ENCODE measurements around the gene PRKCE.

PRKCE gene

DNA sequence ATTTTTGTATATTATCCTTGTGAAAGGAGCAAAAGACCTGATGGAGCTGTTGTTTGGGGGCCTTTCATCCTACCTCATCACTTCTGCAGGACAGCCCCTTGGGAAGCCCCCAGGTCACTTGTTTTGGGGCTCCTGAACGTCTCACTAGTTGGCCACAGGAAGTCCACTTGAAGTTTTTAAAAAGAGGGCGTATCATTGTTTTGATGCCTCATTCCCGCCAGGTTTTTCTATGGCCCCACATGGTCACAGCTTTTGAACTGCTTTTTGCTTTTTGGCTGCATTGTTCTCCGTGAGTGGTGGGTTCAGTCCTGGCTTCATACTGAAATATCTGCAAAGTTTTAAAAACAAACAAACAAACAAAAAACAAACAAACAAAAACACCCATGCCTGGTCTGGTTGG is 216.3 kb downstream of the PRKCE start:
- Histone ChIP-seq H2BK15ac (replicated peaks; ENCODE audit: low read depth) (no peak overlapping the region), H3K23ac (ENCODE audit: low read length) (no peak overlapping the region), H3K4ac (ENCODE audit: low read depth, low read length) (no peak overlapping the region), H3K4me3 (ENCODE audit: low read length) (no peak overlapping the region), H3K79me2 (ENCODE audit: control insufficient read depth, insufficient read depth, low read length) (no peaks in the 10 kb centered on the region), H3K56ac (ENCODE audit: low read length) (no peak overlapping the region), H3K27me3 (ENCODE audit: insufficient read depth, low read length, poor library complexity) (no peaks in the 10 kb centered on the region), H3K4me1 (ENCODE audit: control insufficient read depth, low read depth, low read length) (no peaks in the 10 kb centered on the region), H3K79me1 (ENCODE audit: low read length) (no peaks in the 10 kb centered on the region), H3K36me3 (ENCODE audit: control insufficient read depth, insufficient read depth, low read length) (no peaks in the 10 kb centered on the region), H4K5ac (ENCODE audit: low read length) (no peak overlapping the region), H3K9ac (ENCODE audit: low read length) (no peak overlapping the region), H2AK5ac (ENCODE audit: low read length) (no peak overlapping the region), H3K4me2 (ENCODE audit: low read length) (no peak overlapping the region), H2BK5ac (ENCODE audit: low read length) (no peak overlapping the region), H4K8ac (ENCODE audit: low read depth, low read length) (no peak overlapping the region), H3K18ac (ENCODE audit: low read length) (no peak overlapping the region), H3K27ac (ENCODE audit: low read depth, low read length) (no peak overlapping the region), H2BK120ac (ENCODE audit: low read depth, low read length) (no peak overlapping the region)
- no CpG with 5 or more reads among the region's 4 CpGs for WGBS (ENCODE audit: extremely low coverage, insufficient coverage, low lambda C conversion rate)
- no peak for DNase-seq

GRCh38 chr2:45869165-45869501 is 217.7 kb downstream of the PRKCE start:
- Histone ChIP-seq H3K56ac (ENCODE audit: low read length) (no peak overlapping the region), H4K5ac (ENCODE audit: low read length) (no peak overlapping the region), H3K27me3 (ENCODE audit: insufficient read depth, low read length, poor library complexity) (no peaks in the 10 kb centered on the region), H3K4me2 (ENCODE audit: low read length) (no peak overlapping the region), H3K36me3 (ENCODE audit: control insufficient read depth, insufficient read depth, low read length) (no peaks in the 10 kb centered on the region), H3K23ac (ENCODE audit: low read length) (no peak overlapping the region), H3K4ac (ENCODE audit: low read depth, low read length) (no peak overlapping the region), H3K79me2 (ENCODE audit: control insufficient read depth, insufficient read depth, low read length) (no peaks in the 10 kb centered on the region), H2BK5ac (ENCODE audit: low read length) (no peak overlapping the region), H3K9ac (ENCODE audit: low read length) (no peak overlapping the region), H3K79me1 (ENCODE audit: low read length) (no peaks in the 10 kb centered on the region), H3K27ac (ENCODE audit: low read depth, low read length) (no peak overlapping the region), H2BK15ac (replicated peaks; ENCODE audit: low read depth) (no peak overlapping the region), H2BK120ac (ENCODE audit: low read depth, low read length) (no peak overlapping the region), H3K4me1 (ENCODE audit: control insufficient read depth, low read depth, low read length) (no peaks in the 10 kb centered on the region), H4K8ac (ENCODE audit: low read depth, low read length) (no peak overlapping the region), H3K4me3 (ENCODE audit: low read length) (no peak overlapping the region), H2AK5ac (ENCODE audit: low read length) (no peak overlapping the region), H3K18ac (ENCODE audit: low read length) (no peak overlapping the region)
- no peak for DNase-seq
- no CpG with 5 or more reads among the region's 4 CpGs for WGBS (ENCODE audit: extremely low coverage, insufficient coverage, low lambda C conversion rate)

GRCh38 chr2:45871025-45871424 is 219.6 kb downstream of the PRKCE start:
- no CpG with 5 or more reads among the region's 3 CpGs for WGBS (ENCODE audit: extremely low coverage, insufficient coverage, low lambda C conversion rate)
- H2BK5ac ChIP-seq (ENCODE audit: low read length), result no peak overlapping the region
- no peak for DNase-seq
- no peaks in the 10 kb centered on the region for H3K79me1 ChIP-seq (ENCODE audit: low read length)
- no peaks in the 10 kb centered on the region for H3K4me1 ChIP-seq (ENCODE audit: control insufficient read depth, low read depth, low read length)
- no peak overlapping the region for H3K18ac ChIP-seq (ENCODE audit: low read length)
- H2BK15ac ChIP-seq (replicated peaks; ENCODE audit: low read depth), result no peak overlapping the region
- no peak overlapping the region for H3K27ac ChIP-seq (ENCODE audit: low read depth, low read length)
- no peak overlapping the region for H2BK120ac ChIP-seq (ENCODE audit: low read depth, low read length)
- no peaks in the 10 kb centered on the region for H3K36me3 ChIP-seq (ENCODE audit: control insufficient read depth, insufficient read depth, low read length)
- H3K9ac ChIP-seq (ENCODE audit: low read length), result no peak overlapping the region
- H3K23ac ChIP-seq (ENCODE audit: low read length), result no peak overlapping the region
- H4K8ac ChIP-seq (ENCODE audit: low read depth, low read length), result no peak overlapping the region
- H3K79me2 ChIP-seq (ENCODE audit: control insufficient read depth, insufficient read depth, low read length), result no peaks in the 10 kb centered on the region
- H3K56ac ChIP-seq (ENCODE audit: low read length), result no peak overlapping the region
- no peak overlapping the region for H3K4me2 ChIP-seq (ENCODE audit: low read length)
- H2AK5ac ChIP-seq (ENCODE audit: low read length), result no peak overlapping the region
- no peak overlapping the region for H4K5ac ChIP-seq (ENCODE audit: low read length)
- H3K4me3 ChIP-seq (ENCODE audit: low read length), result no peak overlapping the region
- H3K4ac ChIP-seq (ENCODE audit: low read depth, low read length), result no peak overlapping the region
- no peaks in the 10 kb centered on the region for H3K27me3 ChIP-seq (ENCODE audit: insufficient read depth, low read length, poor library complexity)

DNA sequence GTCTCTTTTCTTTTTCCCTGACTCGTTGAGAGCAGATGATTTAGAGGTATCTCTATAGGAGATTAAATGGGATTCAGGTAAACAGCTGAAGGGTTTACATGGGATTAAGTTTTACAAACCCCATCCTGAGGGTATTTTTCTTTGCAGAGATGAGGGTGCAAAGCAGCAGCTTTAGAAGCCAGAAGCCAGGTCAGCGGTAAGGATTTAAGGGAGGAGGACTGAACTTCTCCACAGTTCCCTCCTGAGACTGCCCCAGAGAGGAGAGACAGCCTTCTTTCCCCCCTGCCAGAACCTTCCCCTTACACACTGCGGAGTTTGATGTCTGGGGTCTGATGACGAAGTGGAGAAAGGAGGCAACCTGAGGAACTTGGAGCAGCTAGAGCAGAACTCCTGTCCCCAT is 220.1 kb downstream of the PRKCE start:
- no peak overlapping the region for H4K5ac ChIP-seq (ENCODE audit: low read length)
- DNase-seq, result no peak
- no peaks in the 10 kb centered on the region for H3K27me3 ChIP-seq (ENCODE audit: insufficient read depth, low read length, poor library complexity)
- H3K4me2 ChIP-seq (ENCODE audit: low read length), result no peak overlapping the region
- H3K4ac ChIP-seq (ENCODE audit: low read depth, low read length), result no peak overlapping the region
- no peak overlapping the region for H3K18ac ChIP-seq (ENCODE audit: low read length)
- H3K27ac ChIP-seq (ENCODE audit: low read depth, low read length), result no peak overlapping the region
- no peaks in the 10 kb centered on the region for H3K79me2 ChIP-seq (ENCODE audit: control insufficient read depth, insufficient read depth, low read length)
- H3K36me3 ChIP-seq (ENCODE audit: control insufficient read depth, insufficient read depth, low read length), result no peaks in the 10 kb centered on the region
- H3K56ac ChIP-seq (ENCODE audit: low read length), result no peak overlapping the region
- no peak overlapping the region for H2BK120ac ChIP-seq (ENCODE audit: low read depth, low read length)
- H3K23ac ChIP-seq (ENCODE audit: low read length), result no peak overlapping the region
- no peak overlapping the region for H3K9ac ChIP-seq (ENCODE audit: low read length)
- no CpG with 5 or more reads among the region's 4 CpGs for WGBS (ENCODE audit: extremely low coverage, insufficient coverage, low lambda C conversion rate)
- H2AK5ac ChIP-seq (ENCODE audit: low read length), result no peak overlapping the region
- no peak overlapping the region for H3K4me3 ChIP-seq (ENCODE audit: low read length)
- H4K8ac ChIP-seq (ENCODE audit: low read depth, low read length), result no peak overlapping the region
- no peaks in the 10 kb centered on the region for H3K79me1 ChIP-seq (ENCODE audit: low read length)
- no peaks in the 10 kb centered on the region for H3K4me1 ChIP-seq (ENCODE audit: control insufficient read depth, low read depth, low read length)
- H2BK15ac ChIP-seq (replicated peaks; ENCODE audit: low read depth), result no peak overlapping the region
- H2BK5ac ChIP-seq (ENCODE audit: low read length), result no peak overlapping the region

DNA sequence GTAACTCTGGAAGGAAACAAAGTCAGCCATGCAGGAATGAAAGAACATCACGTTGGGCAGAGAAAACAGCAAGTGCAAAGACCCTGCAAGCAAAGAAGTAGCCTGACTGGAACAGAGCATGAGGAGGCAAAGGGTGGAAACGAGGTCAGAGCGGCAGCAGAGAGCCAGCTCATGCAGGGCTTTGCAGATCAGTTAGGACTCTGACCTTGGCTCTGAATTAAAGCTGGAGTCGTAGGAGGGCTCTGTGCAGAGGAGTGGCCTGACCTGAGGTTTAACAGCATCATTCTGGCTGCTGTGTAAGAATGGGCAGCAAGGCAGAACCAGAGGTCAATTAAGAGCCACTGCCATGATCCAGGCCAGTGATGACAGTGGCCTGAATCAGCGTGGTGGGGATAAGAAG is 220.7 kb downstream of the PRKCE start:
- H3K18ac ChIP-seq (ENCODE audit: low read length), result no peak overlapping the region
- H3K56ac ChIP-seq (ENCODE audit: low read length), result no peak overlapping the region
- no peak overlapping the region for H2BK15ac ChIP-seq (replicated peaks; ENCODE audit: low read depth)
- no peaks in the 10 kb centered on the region for H3K27me3 ChIP-seq (ENCODE audit: insufficient read depth, low read length, poor library complexity)
- no CpG with 5 or more reads among the region's 5 CpGs for WGBS (ENCODE audit: extremely low coverage, insufficient coverage, low lambda C conversion rate)
- H3K79me2 ChIP-seq (ENCODE audit: control insufficient read depth, insufficient read depth, low read length), result no peaks in the 10 kb centered on the region
- H3K23ac ChIP-seq (ENCODE audit: low read length), result no peak overlapping the region
- no peak for DNase-seq
- no peaks in the 10 kb centered on the region for H3K36me3 ChIP-seq (ENCODE audit: control insufficient read depth, insufficient read depth, low read length)
- H3K27ac ChIP-seq (ENCODE audit: low read depth, low read length), result no peak overlapping the region
- H3K4ac ChIP-seq (ENCODE audit: low read depth, low read length), result no peak overlapping the region
- H2BK5ac ChIP-seq (ENCODE audit: low read length), result no peak overlapping the region
- H3K9ac ChIP-seq (ENCODE audit: low read length), result no peak overlapping the region
- H4K8ac ChIP-seq (ENCODE audit: low read depth, low read length), result no peak overlapping the region
- H3K4me2 ChIP-seq (ENCODE audit: low read length), result no peak overlapping the region
- no peaks in the 10 kb centered on the region for H3K79me1 ChIP-seq (ENCODE audit: low read length)
- no peak overlapping the region for H2AK5ac ChIP-seq (ENCODE audit: low read length)
- H3K4me1 ChIP-seq (ENCODE audit: control insufficient read depth, low read depth, low read length), result no peaks in the 10 kb centered on the region
- no peak overlapping the region for H3K4me3 ChIP-seq (ENCODE audit: low read length)
- no peak overlapping the region for H2BK120ac ChIP-seq (ENCODE audit: low read depth, low read length)
- no peak overlapping the region for H4K5ac ChIP-seq (ENCODE audit: low read length)

DNA sequence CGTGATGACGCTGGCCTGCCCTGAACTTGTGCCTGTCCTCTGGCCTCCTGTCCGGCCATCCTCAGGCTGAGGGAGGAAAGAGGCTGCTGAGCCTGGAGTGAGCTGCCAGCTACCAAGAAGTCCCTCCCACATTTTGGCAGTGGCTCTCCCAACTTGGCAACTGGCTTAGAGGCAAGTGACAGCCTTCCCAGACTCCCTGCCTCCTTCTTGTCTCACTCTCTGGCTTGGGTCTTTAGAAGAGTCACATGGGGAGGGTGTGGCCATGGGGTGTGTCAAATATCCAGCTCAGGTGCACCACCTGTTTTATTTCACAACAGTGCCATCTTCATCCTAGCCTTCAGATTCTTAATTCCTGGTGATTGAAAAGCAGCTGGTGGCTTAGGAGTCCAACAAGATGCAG is 222.9 kb downstream of the PRKCE start:
- Histone ChIP-seq H3K4me3 (ENCODE audit: low read length) (no peak overlapping the region), H2BK15ac (replicated peaks; ENCODE audit: low read depth) (no peak overlapping the region), H2BK5ac (ENCODE audit: low read length) (no peak overlapping the region), H3K18ac (ENCODE audit: low read length) (no peak overlapping the region), H4K8ac (ENCODE audit: low read depth, low read length) (no peak overlapping the region), H2BK120ac (ENCODE audit: low read depth, low read length) (no peak overlapping the region), H3K9ac (ENCODE audit: low read length) (no peak overlapping the region), H3K79me2 (ENCODE audit: control insufficient read depth, insufficient read depth, low read length) (no peaks in the 10 kb centered on the region), H2AK5ac (ENCODE audit: low read length) (no peak overlapping the region), H3K23ac (ENCODE audit: low read length) (no peak overlapping the region), H4K5ac (ENCODE audit: low read length) (no peak overlapping the region), H3K27me3 (ENCODE audit: insufficient read depth, low read length, poor library complexity) (no peaks in the 10 kb centered on the region), H3K4me2 (ENCODE audit: low read length) (no peak overlapping the region), H3K79me1 (ENCODE audit: low read length) (no peaks in the 10 kb centered on the region), H3K56ac (ENCODE audit: low read length) (no peak overlapping the region), H3K27ac (ENCODE audit: low read depth, low read length) (no peak overlapping the region), H3K4me1 (ENCODE audit: control insufficient read depth, low read depth, low read length) (no peaks in the 10 kb centered on the region), H3K36me3 (ENCODE audit: control insufficient read depth, insufficient read depth, low read length) (no peaks in the 10 kb centered on the region), H3K4ac (ENCODE audit: low read depth, low read length) (no peak overlapping the region)
- no peak for DNase-seq
- WGBS (ENCODE audit: extremely low coverage, insufficient coverage, low lambda C conversion rate), result no CpG with 5 or more reads among the region's 3 CpGs
